Activated T-helper 2 cell treated with anti-CD3 and anti-CD28 coated beads, Interferon-gamma antibody, Interleukin-2, Interleukin-4, amounts not matched to agents 10 μg/mL and 5 μg/mL and 100 μg/mL, durations not matched to agents 14 hours and 24 hours and 36 hours (primary cell): ENCODE results near the gene LRRC3B. TPM values are rescaled to one million over a fixed set of nuclear protein-coding genes. Genes with fewer than 3 reads are reported as not detected.

Source experiments
- DNase-seq: peaks from one replicate; pipeline ENCODE4 v3.0.0; 2021; ENCODE audit warnings: low spot score
- H3K27ac Mint-ChIP-seq: one replicate; pipeline ENCODE4 v1.8.0; 2021; ENCODE audit warnings: mixed read lengths
- H3K27me3 Mint-ChIP-seq: one replicate; pipeline ENCODE4 v1.8.0; 2021; ENCODE audit warnings: low read depth, mixed read lengths
- H3K36me3 Mint-ChIP-seq: one replicate; pipeline ENCODE4 v1.8.0; 2021; ENCODE audit warnings: low read depth, mixed read lengths
- H3K4me1 Mint-ChIP-seq: one replicate; pipeline ENCODE4 v1.8.0; 2021; ENCODE audit warnings: low read depth, mixed read lengths
- H3K4me3 Mint-ChIP-seq: one replicate; pipeline ENCODE4 v1.8.0; 2021; ENCODE audit warnings: low read depth, mild to moderate bottlenecking, moderate library complexity, mixed read lengths
- H3K9me3 Mint-ChIP-seq: one replicate; pipeline ENCODE4 v1.8.0; 2021; ENCODE audit warnings: mixed read lengths
- intact Hi-C: fragments of 100-400 bp; cut with micrococcal nuclease; formaldehyde crosslinking; loops from one replicate; pipeline ENCODE4 v1.15.1; 2023
- total RNA-seq: library from RNA; stranded (reverse); gene quantifications from 2 replicates; pipeline ENCODE4 v1.2.3, GENCODE V29; 2022

Gene LRRC3B
- total RNA-seq, 1 donor from 2014 or later = not detected

- Mint-ChIP-seq H3K9me3 (peaks cover 13% of the 10 kb centered on the region), H3K36me3 (no peaks in the 10 kb centered on the region), H3K4me3 (no peak overlapping the region), H3K27ac (no peak overlapping the region), H3K4me1 (no peaks in the 10 kb centered on the region), H3K27me3 (no peaks in the 10 kb centered on the region)
- DNase-seq = no peak
- intact Hi-C loops = no loop called here
Measured at GRCh38 chr3:26687466-26687865, 64.9 kb downstream of the LRRC3B start.

GRCh38 chr3:26699553-26699952 lies 77.0 kb downstream of the LRRC3B start:
- H3K27me3 Mint-ChIP-seq = no peaks in the 10 kb centered on the region
- DNase-seq = no peak
- H3K9me3 Mint-ChIP-seq = peaks cover 4% of the 10 kb centered on the region
- no peaks in the 10 kb centered on the region for H3K36me3 Mint-ChIP-seq
- no peaks in the 10 kb centered on the region for H3K4me1 Mint-ChIP-seq
- intact Hi-C loops = no loop called here
- H3K27ac Mint-ChIP-seq = no peak overlapping the region
- H3K4me3 Mint-ChIP-seq = no peak overlapping the region

- no peaks in the 10 kb centered on the region for H3K36me3 Mint-ChIP-seq
- no peak for DNase-seq
- intact Hi-C loops = no loop called here
- peaks cover 4% of the 10 kb centered on the region for H3K9me3 Mint-ChIP-seq
- no peaks in the 10 kb centered on the region for H3K4me1 Mint-ChIP-seq
- no peaks in the 10 kb centered on the region for H3K27me3 Mint-ChIP-seq
- H3K27ac Mint-ChIP-seq = no peak overlapping the region
- no peak overlapping the region for H3K4me3 Mint-ChIP-seq
Measured at GRCh38 chr3:26703519-26703918, 80.9 kb downstream of the LRRC3B start.

- Mint-ChIP-seq H3K27me3 (no peaks in the 10 kb centered on the region), H3K27ac (no peak overlapping the region), H3K36me3 (no peaks in the 10 kb centered on the region), H3K4me3 (no peak overlapping the region), H3K9me3 (peaks cover 4% of the 10 kb centered on the region), H3K4me1 (no peaks in the 10 kb centered on the region)
- intact Hi-C loops = no loop called here
- DNase-seq = no peak
Measured at GRCh38 chr3:26704736-26705135, 82.2 kb downstream of the LRRC3B start.

GRCh38 chr3:26708501-26708900 lies 85.9 kb downstream of the LRRC3B start:
- intact Hi-C loops = no loop called here
- H3K36me3 Mint-ChIP-seq = no peaks in the 10 kb centered on the region
- no peak for DNase-seq
- no peaks in the 10 kb centered on the region for H3K27me3 Mint-ChIP-seq
- no peaks in the 10 kb centered on the region for H3K4me1 Mint-ChIP-seq
- H3K27ac Mint-ChIP-seq = no peak overlapping the region
- H3K4me3 Mint-ChIP-seq = no peak overlapping the region
- no peaks in the 10 kb centered on the region for H3K9me3 Mint-ChIP-seq

GRCh38 chr3:26712211-26713026 lies 89.8 kb downstream of the LRRC3B start:
- DNase-seq = no peak
- Mint-ChIP-seq H3K27me3 (no peaks in the 10 kb centered on the region), H3K27ac (no peak overlapping the region), H3K4me3 (no peak overlapping the region), H3K36me3 (no peaks in the 10 kb centered on the region), H3K9me3 (no peaks in the 10 kb centered on the region), H3K4me1 (no peaks in the 10 kb centered on the region)
- intact Hi-C loops = loop anchor here (2.0 kb wide), 1 partner anchor 1064 kb away; no protein-coding TSS in a partner anchor

GRCh38 chr3:26713091-26713490 lies 90.5 kb downstream of the LRRC3B start:
- Mint-ChIP-seq H3K4me1 (no peaks in the 10 kb centered on the region), H3K36me3 (no peaks in the 10 kb centered on the region), H3K27me3 (no peaks in the 10 kb centered on the region), H3K4me3 (no peak overlapping the region), H3K27ac (no peak overlapping the region), H3K9me3 (no peaks in the 10 kb centered on the region)
- intact Hi-C loops = loop anchor here (2.0 kb wide), 1 partner anchor 1064 kb away; no protein-coding TSS in a partner anchor
- no peak for DNase-seq

GRCh38 chr3:26714485-26714884 lies 91.9 kb downstream of the LRRC3B start:
- H3K27ac Mint-ChIP-seq = no peak overlapping the region
- no peak overlapping the region for H3K4me3 Mint-ChIP-seq
- H3K36me3 Mint-ChIP-seq = no peaks in the 10 kb centered on the region
- H3K9me3 Mint-ChIP-seq = no peaks in the 10 kb centered on the region
- DNase-seq = no peak
- intact Hi-C loops = no loop called here
- no peaks in the 10 kb centered on the region for H3K27me3 Mint-ChIP-seq
- H3K4me1 Mint-ChIP-seq = no peaks in the 10 kb centered on the region

GRCh38 chr3:26715431-26715830 lies 92.9 kb downstream of the LRRC3B start:
- Mint-ChIP-seq H3K4me1 (no peaks in the 10 kb centered on the region), H3K36me3 (no peaks in the 10 kb centered on the region), H3K27ac (no peak overlapping the region), H3K4me3 (no peak overlapping the region), H3K27me3 (no peaks in the 10 kb centered on the region), H3K9me3 (peaks cover 4% of the 10 kb centered on the region)
- DNase-seq = no peak
- intact Hi-C loops = no loop called here

- intact Hi-C loops = no loop called here
- no peaks in the 10 kb centered on the region for H3K27me3 Mint-ChIP-seq
- no peak overlapping the region for H3K4me3 Mint-ChIP-seq
- H3K36me3 Mint-ChIP-seq = no peaks in the 10 kb centered on the region
- no peak for DNase-seq
- H3K4me1 Mint-ChIP-seq = no peaks in the 10 kb centered on the region
- H3K9me3 Mint-ChIP-seq = peaks cover 4% of the 10 kb centered on the region
- H3K27ac Mint-ChIP-seq = no peak overlapping the region
Measured at GRCh38 chr3:26718315-26718714, 95.7 kb downstream of the LRRC3B start.

GRCh38 chr3:26719134-26719533 lies 96.6 kb downstream of the LRRC3B start:
- H3K4me1 Mint-ChIP-seq = no peaks in the 10 kb centered on the region
- no peak overlapping the region for H3K27ac Mint-ChIP-seq
- no peak overlapping the region for H3K4me3 Mint-ChIP-seq
- intact Hi-C loops = no loop called here
- H3K36me3 Mint-ChIP-seq = no peaks in the 10 kb centered on the region
- no peak for DNase-seq
- H3K27me3 Mint-ChIP-seq = no peaks in the 10 kb centered on the region
- H3K9me3 Mint-ChIP-seq = peaks cover 4% of the 10 kb centered on the region

- H3K27me3 Mint-ChIP-seq = no peaks in the 10 kb centered on the region
- no peak for DNase-seq
- no peaks in the 10 kb centered on the region for H3K4me1 Mint-ChIP-seq
- no peak overlapping the region for H3K4me3 Mint-ChIP-seq
- peaks cover 4% of the 10 kb centered on the region for H3K9me3 Mint-ChIP-seq
- H3K36me3 Mint-ChIP-seq = no peaks in the 10 kb centered on the region
- no peak overlapping the region for H3K27ac Mint-ChIP-seq
- intact Hi-C loops = no loop called here
Measured at GRCh38 chr3:26721047-26721446, 98.5 kb downstream of the LRRC3B start.

- no peak for DNase-seq
- intact Hi-C loops = no loop called here
- H3K9me3 Mint-ChIP-seq = peaks cover 2% of the 10 kb centered on the region
Measured at GRCh38 chr3:26731843-26732242, 109.3 kb downstream of the LRRC3B start.

More at GRCh38 chr3:26731843-26732242, 109.3 kb downstream of the LRRC3B start:
- Mint-ChIP-seq H3K27ac (no peak overlapping the region), H3K4me1 (no peaks in the 10 kb centered on the region), H3K27me3 (no peaks in the 10 kb centered on the region), H3K36me3 (no peaks in the 10 kb centered on the region), H3K4me3 (no peak overlapping the region)
